Bladder microvascular endothelial cell (primary cell): ENCODE data around the gene SDF2. TPM values are rescaled to one million over a fixed set of nuclear protein-coding genes. Genes with fewer than 3 reads are reported as not detected.

Experiments
- total RNA-seq: library from RNA; depleted of rRNA; stranded (reverse); fragments of >200 nt; gene quantifications from 2 replicates; pipeline ENCODE4 v1.2.3, GENCODE V29; 2014

Gene SDF2
- total RNA-seq = 62.8 and 78.0 TPM in 2 replicates

GRCh38 chr17:28661635-28662526 is at the start of gene SDF2, which contains the start of gene SUPT6H:
TSS of gene SDF2 (minus strand) at chr17:28661906. CDS start at chr17:28661876, 30 bp downstream.
TSS of gene SUPT6H (plus strand) at chr17:28662205. CDS start at chr17:28673402, 11,197 bp downstream.

DNA sequence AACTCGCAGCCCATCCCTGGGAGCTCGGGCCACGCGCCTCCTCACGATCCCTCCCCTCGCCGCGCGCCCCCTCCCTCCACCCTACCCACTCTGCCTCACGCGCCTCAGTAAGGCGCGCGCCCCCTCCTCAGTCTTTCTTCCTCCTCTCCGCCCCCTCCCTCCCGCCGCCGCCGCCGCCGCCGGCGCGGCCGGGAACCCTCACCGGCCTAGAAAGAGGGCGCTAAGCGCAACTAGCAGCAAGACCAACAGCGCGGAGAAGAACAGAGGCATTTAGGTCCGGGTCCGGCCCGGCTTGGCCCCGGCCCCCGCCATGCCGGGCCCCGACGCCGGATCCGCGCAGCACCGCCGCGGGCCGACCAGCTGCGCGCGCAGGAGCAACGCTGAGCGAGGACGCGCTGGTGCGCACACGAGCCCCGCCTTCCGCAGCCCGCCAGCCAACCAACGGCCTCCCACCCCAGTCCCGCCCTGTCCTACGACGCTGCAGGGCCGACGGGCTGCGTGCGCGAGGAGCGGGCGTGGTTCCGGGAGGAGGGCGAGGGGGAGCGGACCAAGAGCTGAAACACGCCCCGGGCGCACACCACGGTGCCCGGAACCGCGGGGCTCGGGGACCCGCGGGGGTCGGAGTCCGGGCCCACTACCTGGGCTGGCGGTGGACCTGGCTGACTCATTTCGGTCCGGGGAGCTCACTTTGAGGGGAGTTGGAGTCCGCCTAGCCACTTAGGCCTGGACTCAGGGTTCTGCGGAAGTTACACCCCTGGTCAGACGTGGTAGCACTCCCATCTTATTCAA is 16.7 kb downstream of the SDF2 start, which contains the start of gene BLTP2:
Gene BLTP2 (minus strand): TSS at position 372 of the 789 bp plus-strand sequence. CDS start 102 bp downstream, at position 270.

DNA sequence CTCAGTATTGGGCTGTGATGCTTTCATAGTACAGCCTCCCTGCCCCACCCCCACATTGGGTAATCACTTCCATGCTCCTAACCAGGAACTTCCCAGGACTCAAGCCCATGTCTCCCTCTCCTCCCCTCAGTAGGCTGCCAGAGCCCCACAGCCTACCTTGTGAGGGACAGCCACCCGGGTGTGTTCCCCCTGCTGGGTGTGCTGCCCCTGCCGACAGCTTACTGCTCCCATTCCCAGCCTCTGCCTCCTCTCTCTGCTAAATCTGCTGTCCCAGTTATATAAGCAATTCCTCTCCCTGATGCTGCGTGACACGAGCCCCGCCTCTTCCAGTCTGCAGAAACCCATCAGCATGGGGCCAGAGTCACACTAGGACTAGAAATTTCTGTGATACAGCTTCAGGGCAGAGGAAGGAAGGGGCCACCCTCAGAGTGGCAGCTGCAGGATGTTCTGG is 47.8 kb downstream of the SDF2 start, which contains the start of gene RSKR:
Gene RSKR (minus strand): TSS at position 255 of the 451 bp plus-strand sequence. CDS start 24 bp downstream, at position 231.

DNA sequence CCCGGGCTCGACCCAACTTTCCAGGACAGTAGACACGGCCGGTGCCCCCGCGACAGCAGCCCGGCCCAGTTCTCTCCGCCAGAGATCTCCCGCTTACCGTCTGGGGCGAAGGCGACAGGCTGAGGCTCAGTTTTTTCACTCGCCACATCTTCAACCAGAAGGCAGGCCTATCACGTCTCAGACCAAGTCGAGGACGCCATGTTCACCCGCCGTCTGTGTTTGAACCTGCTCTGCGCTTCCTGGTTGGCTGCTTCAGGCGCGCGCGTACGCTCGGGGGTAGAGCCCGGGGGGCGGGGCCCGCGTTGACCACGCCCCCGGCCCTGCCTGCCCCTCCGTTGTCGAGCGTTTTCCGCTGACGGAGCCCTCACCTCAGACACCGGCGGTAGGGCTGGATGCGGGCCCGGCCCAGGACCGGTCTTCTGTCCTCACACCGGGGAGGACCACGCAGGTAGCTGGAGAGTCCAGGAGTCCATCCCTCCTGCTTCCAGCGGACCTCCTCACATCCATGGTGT is 62.9 kb downstream of the SDF2 start, which contains the start of gene SPAG5:
Gene SPAG5 (minus strand): TSS at position 227 of the 512 bp plus-strand sequence. CDS start 79 bp downstream, at position 148.

Other genes starting within 250 kb of the SDF2 start
- not detected in 2 replicates for gene SLC13A2, start 188.3 kb downstream of the SDF2 start, total RNA-seq
- gene FOXN1, start 155.6 kb downstream of the SDF2 start, total RNA-seq = not detected in 2 replicates
- 14.4 and 28.1 TPM in 2 replicates for gene UNC119, start 109.3 kb downstream of the SDF2 start, total RNA-seq
- 31.7 and 72.4 TPM in 2 replicates for gene PIGS, start 90.4 kb downstream of the SDF2 start, total RNA-seq
- gene ALDOC, start 85.0 kb downstream of the SDF2 start, total RNA-seq = 19.6 and 25.0 TPM in 2 replicates
- 24.1 and 30.4 TPM in 2 replicates for gene SPAG5, start 62.9 kb downstream of the SDF2 start, total RNA-seq
- 3.7 and 9.4 TPM in 2 replicates for gene RSKR, start 47.7 kb downstream of the SDF2 start, total RNA-seq
- gene BLTP2, start 16.7 kb downstream of the SDF2 start, total RNA-seq = 145 and 212 TPM in 2 replicates
- 29.0 and 82.1 TPM in 2 replicates for gene SUPT6H, start 299 bp upstream of the SDF2 start, total RNA-seq
- gene PROCA1, start 50.0 kb upstream of the SDF2 start, total RNA-seq = 0.57 and 1.1 TPM in 2 replicates
- 8.9 and 18.1 TPM in 2 replicates for gene RAB34, start 56.0 kb upstream of the SDF2 start, total RNA-seq
- 621 and 681 TPM in 2 replicates for gene RPL23A, start 58.1 kb upstream of the SDF2 start, total RNA-seq
- gene TLCD1, start 64.3 kb upstream of the SDF2 start, total RNA-seq = 0.63 and 1.3 TPM in 2 replicates
- 0.81 and 2.3 TPM in 2 replicates for gene NEK8, start 66.9 kb upstream of the SDF2 start, total RNA-seq
- gene TRAF4, start 82.1 kb upstream of the SDF2 start, total RNA-seq = 28.8 and 31.6 TPM in 2 replicates
- 2.9 and 13.6 TPM in 2 replicates for gene FAM222B, start 180.9 kb upstream of the SDF2 start, total RNA-seq
- gene ERAL1, start 193.1 kb upstream of the SDF2 start, total RNA-seq = 16.4 and 32.5 TPM in 2 replicates
- 96.7 and 191 TPM in 2 replicates for gene FLOT2, start 235.8 kb upstream of the SDF2 start, total RNA-seq
- gene DHRS13, start 241.2 kb upstream of the SDF2 start, total RNA-seq = 7.4 and 12.3 TPM in 2 replicates